Kidney (tissue), 14 donors: Measurements from ENCODE around the gene CFAP100. TPM values are rescaled to one million over a fixed set of nuclear protein-coding genes. Genes with fewer than 3 reads are reported as not detected.

Experiments
- DNase-seq, 5 donors: peaks; one replicate each; pipeline ENCODE4 v3.0.0-alpha.2; 2013 to 2020
- FAIRE-seq: peaks from 2 replicates; lab custom pipeline; 2012; peaks lifted over from hg19 to GRCh38; lab: Jason Lieb, UNC
- H3K27ac ChIP-seq, 2 donors: one replicate each; pipeline ENCODE4 v1.7.0; 2013; ENCODE audit warnings: low read depth in 2 of 2, low read length in 2 of 2, inconsistent platforms in 1 of 2
- H3K27me3 ChIP-seq: one replicate; pipeline ENCODE4 v1.7.1; 2013; ENCODE audit warnings: low read length, inconsistent platforms; ENCODE audit not compliant: control insufficient read depth, insufficient read depth
- H3K36me3 ChIP-seq, 3 donors: one replicate each; pipeline versions ENCODE4 v1.7.0 to v1.7.1; 2013; ENCODE audit warnings: low read length in 3 of 3, control low read depth in 1 of 3, inconsistent platforms in 1 of 3; ENCODE audit not compliant: insufficient read depth in 3 of 3, control insufficient read depth in 2 of 3
- H3K4me1 ChIP-seq, 3 donors: one replicate each; pipeline versions ENCODE4 v1.7.0 to v1.7.1; 2013; ENCODE audit warnings: low read length in 3 of 3, inconsistent platforms in 1 of 3, low read depth in 1 of 3; ENCODE audit not compliant: control insufficient read depth in 2 of 3, insufficient read depth in 2 of 3
- H3K4me3 ChIP-seq, 3 donors: one replicate each; pipeline versions ENCODE4 v1.7.0 to v1.8.1; 2013; ENCODE audit warnings: low read length in 3 of 3, control low read depth in 1 of 3, inconsistent platforms in 1 of 3
- H3K9ac ChIP-seq, 3 donors: one replicate each; pipeline versions ENCODE4 v1.7.0 to v1.7.1; 2013; ENCODE audit warnings: low read length in 3 of 3, control low read depth in 1 of 3, inconsistent platforms in 1 of 3
- H3K9me3 ChIP-seq, 3 donors: one replicate each; pipeline versions ENCODE4 v1.7.0 to v1.7.1; 2013; ENCODE audit warnings: low read length in 3 of 3, control low read depth in 1 of 3, inconsistent platforms in 1 of 3; ENCODE audit not compliant: control insufficient read depth in 2 of 3, insufficient read depth in 1 of 3
- CTCF ChIP-seq: IDR thresholded peaks from 3 replicates; pipeline ENCODE4 v1.5.1; 2012; ENCODE audit warnings: mild to moderate bottlenecking, moderate library complexity, borderline replicate concordance; ENCODE audit not compliant: insufficient read depth; ENCODE audit errors: extremely low read depth
- intact Hi-C: fragments of 100-400 bp; cut with DNase I; formaldehyde crosslinking; loops from one replicate; pipeline ENCODE4 v1.11.1; 2022
- polyA plus RNA-seq: library from polyadenylated mRNA; stranded (reverse); fragments of 350-450 nt; fragmentation: Illumina TruSeq; extraction: RNeasy Lipid Tissue Mini Kit (QIAGEN cat#74804); gene quantifications from one replicate; pipeline ENCODE4 v1.2.3, GENCODE V29; 2014; ENCODE audit warnings: low read depth, low replicate concordance; ENCODE audit not compliant: insufficient read depth
- total RNA-seq: library from RNA; stranded (reverse); fragmentation: NEBNext Ultra II Directional; extraction: Animal tissue kit (Norgen Biotek cat#: 25700); gene quantifications from one replicate; pipeline ENCODE4 v1.2.1, GENCODE V29; 2021
- donor health status: control.
- donor health status: control.
- donor health status: control.
- donor health status: control.
- donor health status: control.
- donor health status: DM: yes; HTN: yes; CAD: no.
- donor health status: Normal renal cell carcinoma (clear cell type).

The CFAP100 gene
- total and polyA plus RNA-seq, 2 donors from 2014 or later, result 0.60 TPM; not detected in 1

GRCh38 chr3:126360714-126361060 lies 34.0 kb upstream of the CFAP100 start:
- DNase-seq, result peak in 1 of 5 donors; percentile 28
- H3K9ac ChIP-seq, result no peak overlapping the region

GRCh38 chr3:126361211-126361610 lies 33.5 kb upstream of the CFAP100 start:
- H3K4me3 ChIP-seq, result no peak overlapping the region
- no peak for TF ChIP-seq CTCF
- H3K4me1 ChIP-seq, result peaks cover 0 to 11% (median 10%) of the 10 kb centered on the region in 3 donors
- intact Hi-C loops, result no loop called here
- FAIRE-seq, result no peak
- no peaks in the 10 kb centered on the region for H3K27me3 ChIP-seq
- H3K27ac ChIP-seq, result no peak overlapping the region
- no peaks in the 10 kb centered on the region for H3K36me3 ChIP-seq
- H3K9me3 ChIP-seq, result no peaks in the 10 kb centered on the region
- DNase-seq, result peak in 1 of 5 donors; percentile 51
- H3K9ac ChIP-seq, result no peak overlapping the region

More at GRCh38 chr3:126360714-126361060, 34.0 kb upstream of the CFAP100 start:
- Histone ChIP-seq H3K4me1 (peaks cover 0 to 6% (median 5%) of the 10 kb centered on the region in 3 donors), H3K36me3 (no peaks in the 10 kb centered on the region), H3K4me3 (no peak overlapping the region), H3K27me3 (no peaks in the 10 kb centered on the region), H3K27ac (no peak overlapping the region), H3K9me3 (no peaks in the 10 kb centered on the region)
- intact Hi-C loops, result no loop called here
- TF ChIP-seq CTCF, result no peak
- no peak for FAIRE-seq

- Histone ChIP-seq H3K4me3 (no peak overlapping the region), H3K36me3 (no peaks in the 10 kb centered on the region), H3K27ac (no peak overlapping the region), H3K9ac (no peak overlapping the region), H3K9me3 (no peaks in the 10 kb centered on the region), H3K4me1 (peaks cover 0 to 21% (median 18%) of the 10 kb centered on the region in 3 donors), H3K27me3 (no peaks in the 10 kb centered on the region)
- DNase-seq (peak in 1 of 5 donors; percentile 55), FAIRE-seq (no peak)
- intact Hi-C loops, result no loop called here
- TF ChIP-seq CTCF, result no peak
Observed at GRCh38 chr3:126364130-126364695, 30.5 kb upstream of the CFAP100 start.
